Testis (tissue), 3 donors: ENCODE results near the gene TMA7B. TPM values are rescaled to one million over a fixed set of nuclear protein-coding genes. Genes with fewer than 3 reads are reported as not detected.
A peak's percentile ranks its signal among the peaks of the same experiment; 100 is the strongest.
"Not testable (repeated sequence)": the region's sequence is repeated elsewhere in the genome, so short reads cannot be mapped to it uniquely, and the experiment has no call there.

Experiments used
- DNase-seq: peaks from one replicate; pipeline ENCODE4 v3.0.0-alpha.2; 2019
- H3K27ac ChIP-seq, 2 donors: fragments of 200-600 bp; sonication (generic); one replicate each; pipeline ENCODE4 v1.5.1; 2019
- H3K27me3 ChIP-seq: fragments of 200-600 bp; sonication (generic); one replicate; pipeline ENCODE4 v1.5.1; 2019
- H3K36me3 ChIP-seq: fragments of 200-600 bp; sonication (generic); one replicate; pipeline ENCODE4 v1.5.1; 2017; ENCODE audit warnings: low read depth; ENCODE audit errors: missing control alignments
- H3K4me1 ChIP-seq: fragments of 200-600 bp; sonication (generic); one replicate; pipeline ENCODE4 v1.5.1; 2019
- H3K4me3 ChIP-seq, 2 donors: fragments of 200-600 bp; sonication (generic); one replicate each; pipeline ENCODE4 v1.5.1; 2017 to 2019
- H3K9me3 ChIP-seq: fragments of 200-600 bp; sonication (generic); one replicate; pipeline ENCODE4 v1.5.1; 2017
- POLR2A ChIP-seq: fragments of 450-650 bp; IDR thresholded peaks from one replicate; pipeline ENCODE4 v1.6.1; 2017; ENCODE audit warnings: antibody characterized with exemption, mild to moderate bottlenecking, moderate library complexity
- WGBS, 2 donors: methylation state at CpG; one replicate each; pipeline ENCODE4 v1.1.5; 2018; 5-methylcytosine and 5-hydroxymethylcytosine counted together
- intact Hi-C: fragments of 100-400 bp; cut with DNase I; formaldehyde crosslinking; loops from one replicate; pipeline ENCODE4 v1.15.1; 2023; ENCODE audit warnings: low total_unique reads
- polyA plus RNA-seq: library from polyadenylated mRNA; stranded (reverse); fragments of 350-450 nt; fragmentation: Illumina TruSeq; extraction: RNeasy Lipid Tissue Mini Kit (QIAGEN cat#74804); gene quantifications from one replicate; pipeline ENCODE4 v1.2.3, GENCODE V29; 2014; ENCODE audit warnings: low read depth, low replicate concordance; ENCODE audit not compliant: insufficient read depth
- total RNA-seq, 2 donors: library from RNA; depleted of rRNA; stranded (reverse); fragments of >200 nt; gene quantifications; one replicate each; pipeline ENCODE4 v1.2.3, GENCODE V29; 2016
- TF ChIP-seq, protein P1 (sequence below), 3 experiments: fragments of 450-650 bp in 2 of 3; fragments of 200-600 bp in 1 of 3; sonication (generic) in 1 of 3; IDR thresholded peaks; one replicate each; pipeline ENCODE4 v1.5.1; 2016 to 2019; ENCODE audit warnings: antibody characterized with exemption in 3 of 3, mild to moderate bottlenecking in 2 of 3, moderate library complexity in 1 of 3

TMA7B gene
- total and polyA plus RNA-seq, 3 donors from 2014 or later: 0.43 to 0.47 TPM; not detected in 1

GRCh38 chr22:39949964-39950737, 10.0 kb upstream of the TMA7B start:
- TF ChIP-seq, protein P1, sequence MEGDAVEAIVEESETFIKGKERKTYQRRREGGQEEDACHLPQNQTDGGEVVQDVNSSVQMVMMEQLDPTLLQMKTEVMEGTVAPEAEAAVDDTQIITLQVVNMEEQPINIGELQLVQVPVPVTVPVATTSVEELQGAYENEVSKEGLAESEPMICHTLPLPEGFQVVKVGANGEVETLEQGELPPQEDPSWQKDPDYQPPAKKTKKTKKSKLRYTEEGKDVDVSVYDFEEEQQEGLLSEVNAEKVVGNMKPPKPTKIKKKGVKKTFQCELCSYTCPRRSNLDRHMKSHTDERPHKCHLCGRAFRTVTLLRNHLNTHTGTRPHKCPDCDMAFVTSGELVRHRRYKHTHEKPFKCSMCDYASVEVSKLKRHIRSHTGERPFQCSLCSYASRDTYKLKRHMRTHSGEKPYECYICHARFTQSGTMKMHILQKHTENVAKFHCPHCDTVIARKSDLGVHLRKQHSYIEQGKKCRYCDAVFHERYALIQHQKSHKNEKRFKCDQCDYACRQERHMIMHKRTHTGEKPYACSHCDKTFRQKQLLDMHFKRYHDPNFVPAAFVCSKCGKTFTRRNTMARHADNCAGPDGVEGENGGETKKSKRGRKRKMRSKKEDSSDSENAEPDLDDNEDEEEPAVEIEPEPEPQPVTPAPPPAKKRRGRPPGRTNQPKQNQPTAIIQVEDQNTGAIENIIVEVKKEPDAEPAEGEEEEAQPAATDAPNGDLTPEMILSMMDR (IDR thresholded peaks at IDR 0.05): no peak
- TF ChIP-seq POLR2A: no peak
- Histone ChIP-seq H3K27ac (no peak overlapping the region), H3K9me3 (no peaks in the 10 kb centered on the region), H3K27me3 (no peaks in the 10 kb centered on the region), H3K4me3 (no peak overlapping the region), H3K36me3 (no peaks in the 10 kb centered on the region), H3K4me1 (peaks cover 21% of the 10 kb centered on the region)
- 69 to 78% methylated on average over 8 of the region's 8 CpGs for WGBS, 2 donors
- intact Hi-C loops: no loop called here
- DNase-seq: no peak

GRCh38 chr22:39951603-39952293, 8.4 kb upstream of the TMA7B start:
- H3K4me1 ChIP-seq: peaks cover 19% of the 10 kb centered on the region
- intact Hi-C loops, H3K4me3 ChIP-seq, DNase-seq, H3K27me3 ChIP-seq, H3K36me3 ChIP-seq, H3K27ac ChIP-seq, H3K9me3 ChIP-seq: not testable (repeated sequence)
- 84 to 88% methylated on average over 11 of the region's 11 CpGs for WGBS, 2 donors

DNA sequence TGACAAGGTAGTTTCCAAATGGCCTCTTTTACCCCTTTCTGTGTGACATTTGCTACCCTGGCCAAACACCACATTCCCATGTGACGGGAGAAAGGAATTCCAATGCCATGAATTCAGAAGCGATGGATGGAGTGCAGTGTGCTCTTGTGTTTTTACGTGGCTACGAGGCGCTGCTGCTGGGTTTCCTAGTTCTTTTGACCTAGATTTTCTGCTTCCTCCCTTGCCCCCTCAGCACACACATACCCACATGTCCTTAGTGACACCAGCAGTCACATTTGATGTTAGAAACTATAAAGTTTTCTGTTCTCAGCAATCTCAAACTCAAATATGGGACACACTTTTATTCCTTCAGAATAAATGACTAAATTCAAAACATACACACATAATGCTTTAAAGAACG, 7.8 kb upstream of the TMA7B start:
- DNase-seq: no peak
- Histone ChIP-seq H3K4me1 (peaks cover 13% of the 10 kb centered on the region), H3K27me3 (no peaks in the 10 kb centered on the region), H3K27ac (no peak overlapping the region), H3K4me3 (no peak overlapping the region), H3K36me3 (no peaks in the 10 kb centered on the region), H3K9me3 (no peaks in the 10 kb centered on the region)
- WGBS, 2 donors: 95 to 97% methylated on average over 6 of the region's 6 CpGs
- TF ChIP-seq, protein P1 (IDR thresholded peaks at IDR 0.05): no peak
- no peak for TF ChIP-seq POLR2A
- intact Hi-C loops: no loop called here

DNA sequence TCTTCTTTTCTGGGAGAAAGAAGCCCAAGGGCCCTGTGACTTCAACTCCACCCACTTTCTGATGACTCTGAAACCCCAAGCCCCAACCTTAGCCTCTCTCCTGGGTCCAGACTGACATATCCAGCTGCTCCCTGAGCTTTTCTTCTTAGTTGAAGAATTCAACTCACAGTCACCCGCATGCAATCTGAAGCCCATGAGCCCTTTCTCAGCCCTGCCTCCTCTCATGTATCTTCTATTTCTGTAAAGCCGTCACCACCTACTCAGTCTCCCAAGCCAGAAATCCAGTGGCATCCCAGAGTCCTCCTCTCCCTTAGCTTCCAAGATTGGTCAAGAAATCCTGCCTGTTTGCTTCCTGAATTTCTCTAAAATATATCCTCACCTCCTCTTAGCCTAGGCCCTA, 7.1 kb upstream of the TMA7B start:
- Histone ChIP-seq H3K36me3 (no peaks in the 10 kb centered on the region), H3K27me3 (no peaks in the 10 kb centered on the region), H3K4me1 (peaks cover 9% of the 10 kb centered on the region), H3K27ac (no peak overlapping the region), H3K4me3 (no peak overlapping the region), H3K9me3 (no peaks in the 10 kb centered on the region)
- TF ChIP-seq, protein P1 (IDR thresholded peaks at IDR 0.05): no peak
- no peak for TF ChIP-seq POLR2A
- no peak for DNase-seq
- 92 to 94% methylated on average over 2 of the region's 2 CpGs for WGBS, 2 donors
- intact Hi-C loops: no loop called here

GRCh38 chr22:39954584-39955055, 5.6 kb upstream of the TMA7B start:
- Histone ChIP-seq H3K4me3 (no peak overlapping the region), H3K9me3 (no peaks in the 10 kb centered on the region), H3K27ac (peak overlapping the region; percentile 54 to 67), H3K4me1 (peaks cover 17% of the 10 kb centered on the region), H3K36me3 (no peaks in the 10 kb centered on the region), H3K27me3 (no peaks in the 10 kb centered on the region)
- TF ChIP-seq, protein P1 (IDR thresholded peaks at IDR 0.05): no peak
- TF ChIP-seq POLR2A: no peak
- intact Hi-C loops: no loop called here
- DNase-seq: peak; percentile 70
- WGBS, 2 donors: 94 to 98% methylated on average over 4 of the region's 4 CpGs
